ENCODE data around the gene ARHGDIG.

DNA sequence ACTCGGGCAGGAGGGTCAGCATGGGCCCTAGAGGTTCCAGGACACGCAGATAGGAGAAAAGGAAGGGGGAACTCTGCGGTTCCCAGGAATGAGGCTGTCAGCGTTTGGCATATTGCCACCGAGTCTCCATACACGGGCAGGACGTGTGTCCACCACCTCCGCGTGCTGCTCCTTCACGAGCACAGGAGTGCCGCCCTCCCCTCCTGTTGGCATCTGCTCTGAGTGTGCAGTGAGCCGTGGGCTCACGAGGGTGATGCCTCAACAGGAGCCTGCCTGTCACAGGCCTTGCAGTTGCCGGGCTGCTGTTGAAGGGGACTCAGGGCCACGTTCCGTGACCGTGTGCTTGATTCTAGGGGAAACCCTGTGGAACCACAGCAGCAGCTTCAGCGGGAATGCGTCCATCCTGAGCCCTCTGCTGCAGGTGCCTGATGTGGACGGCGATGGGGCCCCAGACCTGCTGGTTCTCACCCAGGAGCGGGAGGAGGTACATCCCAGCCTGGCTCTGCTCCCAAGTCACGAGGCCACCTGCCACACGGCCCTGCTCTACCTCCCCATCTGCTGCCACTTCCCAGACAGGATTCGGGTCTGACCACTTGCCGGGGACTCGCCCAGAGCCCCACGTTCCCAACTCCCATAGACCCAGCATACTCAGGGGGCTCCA is 19.2 kb upstream of the ARHGDIG start:
- TF ChIP-seq, protein P1, sequence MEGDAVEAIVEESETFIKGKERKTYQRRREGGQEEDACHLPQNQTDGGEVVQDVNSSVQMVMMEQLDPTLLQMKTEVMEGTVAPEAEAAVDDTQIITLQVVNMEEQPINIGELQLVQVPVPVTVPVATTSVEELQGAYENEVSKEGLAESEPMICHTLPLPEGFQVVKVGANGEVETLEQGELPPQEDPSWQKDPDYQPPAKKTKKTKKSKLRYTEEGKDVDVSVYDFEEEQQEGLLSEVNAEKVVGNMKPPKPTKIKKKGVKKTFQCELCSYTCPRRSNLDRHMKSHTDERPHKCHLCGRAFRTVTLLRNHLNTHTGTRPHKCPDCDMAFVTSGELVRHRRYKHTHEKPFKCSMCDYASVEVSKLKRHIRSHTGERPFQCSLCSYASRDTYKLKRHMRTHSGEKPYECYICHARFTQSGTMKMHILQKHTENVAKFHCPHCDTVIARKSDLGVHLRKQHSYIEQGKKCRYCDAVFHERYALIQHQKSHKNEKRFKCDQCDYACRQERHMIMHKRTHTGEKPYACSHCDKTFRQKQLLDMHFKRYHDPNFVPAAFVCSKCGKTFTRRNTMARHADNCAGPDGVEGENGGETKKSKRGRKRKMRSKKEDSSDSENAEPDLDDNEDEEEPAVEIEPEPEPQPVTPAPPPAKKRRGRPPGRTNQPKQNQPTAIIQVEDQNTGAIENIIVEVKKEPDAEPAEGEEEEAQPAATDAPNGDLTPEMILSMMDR (IDR thresholded peaks at IDR 0.05; ENCODE audit: low read depth, low read length, missing input control): no peak
- no peak for TF ChIP-seq REST (IDR thresholded peaks at IDR 0.05)
- TF ChIP-seq MAX (IDR thresholded peaks at IDR 0.05): no peak
- TF ChIP-seq RAD21 (IDR thresholded peaks at IDR 0.05): no peak
- TF ChIP-seq TAF1 (conservative IDR thresholded peaks at IDR 0.05): no peak
- no peak for TF ChIP-seq GABPA (IDR thresholded peaks at IDR 0.05 in 1 of 2, conservative IDR thresholded peaks at IDR 0.05 in 1 of 2)

All from liver (tissue), 3 donors.